Measurements from ENCODE around the gene SLC24A1. TPM values are rescaled to one million over a fixed set of nuclear protein-coding genes. Genes with fewer than 3 reads are reported as not detected.
A peak's percentile ranks its signal among the peaks of the same experiment; 100 is the strongest.
"Not testable (repeated sequence)": the region's sequence is repeated elsewhere in the genome, so short reads cannot be mapped to it uniquely, and the experiment has no call there.

SLC24A1 gene
- total RNA-seq, 1 experiment from 2014 or later: 7.9 TPM

GRCh38 chr15:65612949-65613744 is 8.6 kb upstream of the SLC24A1 start:
- in situ Hi-C loops (cut with HindIII; ENCODE audit: low sequenced_read_pairs): no loop called here
- DNase-seq (ENCODE audit: low spot score): no peak

GRCh38 chr15:65615887-65616286 is 5.9 kb upstream of the SLC24A1 start:
- DNase-seq (ENCODE audit: low spot score); in situ Hi-C loops (cut with HindIII; ENCODE audit: low sequenced_read_pairs): not testable (repeated sequence)

GRCh38 chr15:65618560-65619109 is 3.1 kb upstream of the SLC24A1 start:
- no peak for DNase-seq (ENCODE audit: low spot score)
- in situ Hi-C loops (cut with HindIII; ENCODE audit: low sequenced_read_pairs): no loop called here

- in situ Hi-C loops (cut with HindIII; ENCODE audit: low sequenced_read_pairs): no loop called here
- DNase-seq (ENCODE audit: low spot score): no peak
Observed at GRCh38 chr15:65619626-65620290, 2.0 kb upstream of the SLC24A1 start.

GRCh38 chr15:65620833-65621232 is 905 bp upstream of the SLC24A1 start:
- no peak for DNase-seq (ENCODE audit: low spot score)
- in situ Hi-C loops (cut with HindIII; ENCODE audit: low sequenced_read_pairs): no loop called here

GRCh38 chr15:65623103-65623502 is 1.4 kb downstream of the SLC24A1 start:
- DNase-seq (ENCODE audit: low spot score): no peak
- in situ Hi-C loops (cut with HindIII; ENCODE audit: low sequenced_read_pairs): no loop called here

GRCh38 chr15:65626856-65627255 is 5.1 kb downstream of the SLC24A1 start:
- no peak for DNase-seq (ENCODE audit: low spot score)
- in situ Hi-C loops (cut with HindIII; ENCODE audit: low sequenced_read_pairs): loop anchor here (25.0 kb wide), 1 partner anchor 235 kb away; the partner anchor contains the start of gene RAB11A

GRCh38 chr15:65629548-65629947 is 7.8 kb downstream of the SLC24A1 start:
- in situ Hi-C loops (cut with HindIII; ENCODE audit: low sequenced_read_pairs): loop anchor here (25.0 kb wide), 1 partner anchor 233 kb away; the partner anchor contains the start of gene RAB11A
- no peak for DNase-seq (ENCODE audit: low spot score)

- in situ Hi-C loops (cut with HindIII; ENCODE audit: low sequenced_read_pairs): loop anchor here (25.0 kb wide), 1 partner anchor 232 kb away; the partner anchor contains the start of gene RAB11A
- no peak for DNase-seq (ENCODE audit: low spot score)
Observed at GRCh38 chr15:65630760-65631159, 9.0 kb downstream of the SLC24A1 start.

- no peak for DNase-seq (ENCODE audit: low spot score)
- in situ Hi-C loops (cut with HindIII; ENCODE audit: low sequenced_read_pairs): loop anchor here (25.0 kb wide), 1 partner anchor 231 kb away; the partner anchor contains the start of gene RAB11A
Observed at GRCh38 chr15:65631503-65631902, 9.8 kb downstream of the SLC24A1 start.

- no peak for DNase-seq (ENCODE audit: low spot score)
- in situ Hi-C loops (cut with HindIII; ENCODE audit: low sequenced_read_pairs): loop anchor here (25.0 kb wide), 1 partner anchor 229 kb away; the partner anchor contains the start of gene RAB11A
Observed at GRCh38 chr15:65632780-65633375, 11.1 kb downstream of the SLC24A1 start.

- DNase-seq (ENCODE audit: low spot score): no peak
- in situ Hi-C loops (cut with HindIII; ENCODE audit: low sequenced_read_pairs): loop anchor here (25.0 kb wide), 1 partner anchor 229 kb away; the partner anchor contains the start of gene RAB11A
Observed at GRCh38 chr15:65633752-65634151, 12.0 kb downstream of the SLC24A1 start.

GRCh38 chr15:65634356-65634755 is 12.6 kb downstream of the SLC24A1 start:
- in situ Hi-C loops (cut with HindIII; ENCODE audit: low sequenced_read_pairs): loop anchor here (25.0 kb wide), 1 partner anchor 228 kb away; the partner anchor contains the start of gene RAB11A
- no peak for DNase-seq (ENCODE audit: low spot score)

- in situ Hi-C loops (cut with HindIII; ENCODE audit: low sequenced_read_pairs): loop anchor here (25.0 kb wide), 1 partner anchor 224 kb away; the partner anchor contains the start of gene RAB11A
- no peak for DNase-seq (ENCODE audit: low spot score)
Observed at GRCh38 chr15:65638109-65638508, 16.4 kb downstream of the SLC24A1 start.

GRCh38 chr15:65638681-65639089 is 16.9 kb downstream of the SLC24A1 start:
- in situ Hi-C loops (cut with HindIII; ENCODE audit: low sequenced_read_pairs): loop anchor here (25.0 kb wide), 1 partner anchor 224 kb away; the partner anchor contains the start of gene RAB11A
- DNase-seq (ENCODE audit: low spot score): peak; percentile 82

- in situ Hi-C loops (cut with HindIII; ENCODE audit: low sequenced_read_pairs): loop anchor here (25.0 kb wide), 1 partner anchor 223 kb away; the partner anchor contains the start of gene RAB11A
- DNase-seq (ENCODE audit: low spot score): no peak
Observed at GRCh38 chr15:65639509-65639908, 17.8 kb downstream of the SLC24A1 start.

GRCh38 chr15:65641768-65642475 is 20.2 kb downstream of the SLC24A1 start:
- in situ Hi-C loops (cut with HindIII; ENCODE audit: low sequenced_read_pairs): loop anchor here (25.0 kb wide), 1 partner anchor 220 kb away; the partner anchor contains the start of gene RAB11A
- DNase-seq (ENCODE audit: low spot score): no peak

- in situ Hi-C loops (cut with HindIII; ENCODE audit: low sequenced_read_pairs): loop anchor here (25.0 kb wide), 1 partner anchor 220 kb away; the partner anchor contains the start of gene RAB11A
- no peak for DNase-seq (ENCODE audit: low spot score)
Observed at GRCh38 chr15:65642594-65642993, 20.9 kb downstream of the SLC24A1 start.
